IPS-11a (cell line): ENCODE results near the gene GNAQ.
"Not testable (repeated sequence)": the region's sequence is repeated elsewhere in the genome, so short reads cannot be mapped to it uniquely, and the experiment has no call there.

ENCODE experiments used
- H3K4me3 ChIP-seq: one replicate; pipeline ENCODE4 v1.5.1; 2013; ENCODE audit warnings: low read depth, low read length, control low read depth

The GNAQ gene

GRCh38 chr9:77710965-77711648, 320.5 kb downstream of the GNAQ start:
- no peak overlapping the region for H3K4me3 ChIP-seq

GRCh38 chr9:77710316-77710715, 321.3 kb downstream of the GNAQ start:
- H3K4me3 ChIP-seq: no peak overlapping the region

- H3K4me3 ChIP-seq: no peak overlapping the region
Measured at GRCh38 chr9:77708064-77708815, 323.4 kb downstream of the GNAQ start.

GRCh38 chr9:77707383-77708063, 324.1 kb downstream of the GNAQ start:
- H3K4me3 ChIP-seq: no peak overlapping the region

GRCh38 chr9:77705636-77706035, 326.0 kb downstream of the GNAQ start:
- no peak overlapping the region for H3K4me3 ChIP-seq

- not testable (repeated sequence) for H3K4me3 ChIP-seq
Measured at GRCh38 chr9:77702521-77703390, 328.9 kb downstream of the GNAQ start.

- no peak overlapping the region for H3K4me3 ChIP-seq
Measured at GRCh38 chr9:77697238-77697984, 334.2 kb downstream of the GNAQ start.

- not testable (repeated sequence) for H3K4me3 ChIP-seq
Measured at GRCh38 chr9:77690723-77691122, 340.9 kb downstream of the GNAQ start.

- not testable (repeated sequence) for H3K4me3 ChIP-seq
Measured at GRCh38 chr9:77690119-77690518, 341.5 kb downstream of the GNAQ start.

- not testable (repeated sequence) for H3K4me3 ChIP-seq
Measured at GRCh38 chr9:77687737-77688136, 343.9 kb downstream of the GNAQ start.

GRCh38 chr9:77680581-77680980, 351.0 kb downstream of the GNAQ start:
- no peak overlapping the region for H3K4me3 ChIP-seq

- H3K4me3 ChIP-seq: no peak overlapping the region
Measured at GRCh38 chr9:77679661-77680368, 351.8 kb downstream of the GNAQ start.

GRCh38 chr9:77679088-77679487, 352.5 kb downstream of the GNAQ start:
- no peak overlapping the region for H3K4me3 ChIP-seq

- H3K4me3 ChIP-seq: no peak overlapping the region
Measured at GRCh38 chr9:77677957-77678535, 353.6 kb downstream of the GNAQ start.

GRCh38 chr9:77677397-77677796, 354.2 kb downstream of the GNAQ start:
- no peak overlapping the region for H3K4me3 ChIP-seq

GRCh38 chr9:77673941-77674791, 357.4 kb downstream of the GNAQ start:
- no peak overlapping the region for H3K4me3 ChIP-seq

GRCh38 chr9:77672183-77672582, 359.4 kb downstream of the GNAQ start:
- H3K4me3 ChIP-seq: no peak overlapping the region

- no peak overlapping the region for H3K4me3 ChIP-seq
Measured at GRCh38 chr9:77667151-77667550, 364.5 kb downstream of the GNAQ start.
